GM23338 (cell line): Measurements from ENCODE around the gene ZG16B. TPM values are rescaled to one million over a fixed set of nuclear protein-coding genes. Genes with fewer than 3 reads are reported as not detected.

Experiments used
- CREB1 ChIP-seq: fragments of 250-450 bp; sonication (Bioruptor Pico); IDR thresholded peaks from 2 replicates; pipeline ENCODE4 v1.5.0; 2020; ENCODE audit warnings: low read depth, mild to moderate bottlenecking, moderate library complexity
- JUNB ChIP-seq: IDR thresholded peaks from one replicate; pipeline ENCODE4 v1.6.1; 2016; ENCODE audit warnings: antibody characterized with exemption; ENCODE audit not compliant: unreplicated experiment
- NANOG ChIP-seq: IDR thresholded peaks from 2 replicates; pipeline ENCODE4 v1.6.1; 2016; ENCODE audit warnings: antibody characterized with exemption, borderline replicate concordance
- STAT1 ChIP-seq: IDR thresholded peaks from one replicate; pipeline ENCODE4 v1.6.1; 2016; ENCODE audit warnings: antibody characterized with exemption; ENCODE audit not compliant: unreplicated experiment
- ZNF114 ChIP-seq: fragments of 250-450 bp; sonication (Bioruptor Pico); IDR thresholded peaks from 2 replicates; pipeline ENCODE4 v1.5.0; 2020; ENCODE audit warnings: mild to moderate bottlenecking, moderate library complexity
- ZNF462 ChIP-seq: fragments of 250-450 bp; sonication (Bioruptor Pico); IDR thresholded peaks from 2 replicates; pipeline ENCODE4 v1.5.0; 2020; ENCODE audit warnings: mild to moderate bottlenecking, moderate library complexity
- polyA plus RNA-seq: library from polyadenylated mRNA; unstranded; fragments of >200 nt; fragmentation: Nextera tagmentation; extraction: Ambion mirVana; gene quantifications from 2 replicates; pipeline ENCODE4 v1.2.1, GENCODE V29; 2016
- total RNA-seq: library from RNA; depleted of rRNA; stranded (reverse); fragments of >200 nt; shearing (Covaris generic); gene quantifications from 2 replicates; pipeline ENCODE4 v1.2.3, GENCODE V29; 2014
- TF ChIP-seq, protein P1 (sequence below): IDR thresholded peaks from one replicate; pipeline ENCODE4 v1.6.1; 2018; ENCODE audit warnings: antibody characterized with exemption; ENCODE audit not compliant: unreplicated experiment

ZG16B gene
- total and polyA plus RNA-seq, 2 experiments from 2014 or later = not detected

GRCh38 chr16:2852731-2853507, 22.8 kb downstream of the ZG16B start (continued):
- TF ChIP-seq ZNF462 (CRISPR knock-in tag) = no peak
- no peak for TF ChIP-seq NANOG
- TF ChIP-seq, protein P1, sequence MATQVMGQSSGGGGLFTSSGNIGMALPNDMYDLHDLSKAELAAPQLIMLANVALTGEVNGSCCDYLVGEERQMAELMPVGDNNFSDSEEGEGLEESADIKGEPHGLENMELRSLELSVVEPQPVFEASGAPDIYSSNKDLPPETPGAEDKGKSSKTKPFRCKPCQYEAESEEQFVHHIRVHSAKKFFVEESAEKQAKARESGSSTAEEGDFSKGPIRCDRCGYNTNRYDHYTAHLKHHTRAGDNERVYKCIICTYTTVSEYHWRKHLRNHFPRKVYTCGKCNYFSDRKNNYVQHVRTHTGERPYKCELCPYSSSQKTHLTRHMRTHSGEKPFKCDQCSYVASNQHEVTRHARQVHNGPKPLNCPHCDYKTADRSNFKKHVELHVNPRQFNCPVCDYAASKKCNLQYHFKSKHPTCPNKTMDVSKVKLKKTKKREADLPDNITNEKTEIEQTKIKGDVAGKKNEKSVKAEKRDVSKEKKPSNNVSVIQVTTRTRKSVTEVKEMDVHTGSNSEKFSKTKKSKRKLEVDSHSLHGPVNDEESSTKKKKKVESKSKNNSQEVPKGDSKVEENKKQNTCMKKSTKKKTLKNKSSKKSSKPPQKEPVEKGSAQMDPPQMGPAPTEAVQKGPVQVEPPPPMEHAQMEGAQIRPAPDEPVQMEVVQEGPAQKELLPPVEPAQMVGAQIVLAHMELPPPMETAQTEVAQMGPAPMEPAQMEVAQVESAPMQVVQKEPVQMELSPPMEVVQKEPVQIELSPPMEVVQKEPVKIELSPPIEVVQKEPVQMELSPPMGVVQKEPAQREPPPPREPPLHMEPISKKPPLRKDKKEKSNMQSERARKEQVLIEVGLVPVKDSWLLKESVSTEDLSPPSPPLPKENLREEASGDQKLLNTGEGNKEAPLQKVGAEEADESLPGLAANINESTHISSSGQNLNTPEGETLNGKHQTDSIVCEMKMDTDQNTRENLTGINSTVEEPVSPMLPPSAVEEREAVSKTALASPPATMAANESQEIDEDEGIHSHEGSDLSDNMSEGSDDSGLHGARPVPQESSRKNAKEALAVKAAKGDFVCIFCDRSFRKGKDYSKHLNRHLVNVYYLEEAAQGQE = no peak
- TF ChIP-seq STAT1 = no peak
- TF ChIP-seq JUNB = no peak
- no peak for TF ChIP-seq ZNF114
- TF ChIP-seq CREB1 (CRISPR knock-in tag) = no peak
